LNCAP (cell line): ENCODE measurements around the gene PRDM1.

ENCODE experiments used
- TF ChIP-seq, protein P1 (sequence below): fragments of 450-650 bp; IDR thresholded peaks from 2 replicates; pipeline ENCODE4 v1.5.1; 2017; ENCODE audit warnings: mild to moderate bottlenecking

The PRDM1 gene

DNA sequence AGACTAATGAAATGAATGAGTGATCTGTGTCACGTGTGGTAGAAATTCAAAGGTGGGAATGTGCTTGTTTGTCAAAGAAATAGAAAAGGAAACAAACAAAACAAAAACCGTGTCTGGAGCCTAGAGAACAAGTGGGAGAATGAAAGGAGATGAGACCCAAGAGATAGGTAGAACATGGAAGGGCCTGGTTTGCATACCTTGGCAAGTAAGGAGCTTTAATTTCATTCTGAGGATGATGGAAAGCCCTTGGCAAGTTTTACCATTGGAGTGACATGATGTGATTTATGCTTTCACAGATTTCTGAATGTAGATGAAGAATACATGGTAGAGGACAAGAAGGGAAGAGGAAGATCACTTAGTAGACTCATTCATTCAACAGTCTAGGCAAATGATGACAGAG is 26.8 kb upstream of the PRDM1 start:
- TF ChIP-seq, protein P1, sequence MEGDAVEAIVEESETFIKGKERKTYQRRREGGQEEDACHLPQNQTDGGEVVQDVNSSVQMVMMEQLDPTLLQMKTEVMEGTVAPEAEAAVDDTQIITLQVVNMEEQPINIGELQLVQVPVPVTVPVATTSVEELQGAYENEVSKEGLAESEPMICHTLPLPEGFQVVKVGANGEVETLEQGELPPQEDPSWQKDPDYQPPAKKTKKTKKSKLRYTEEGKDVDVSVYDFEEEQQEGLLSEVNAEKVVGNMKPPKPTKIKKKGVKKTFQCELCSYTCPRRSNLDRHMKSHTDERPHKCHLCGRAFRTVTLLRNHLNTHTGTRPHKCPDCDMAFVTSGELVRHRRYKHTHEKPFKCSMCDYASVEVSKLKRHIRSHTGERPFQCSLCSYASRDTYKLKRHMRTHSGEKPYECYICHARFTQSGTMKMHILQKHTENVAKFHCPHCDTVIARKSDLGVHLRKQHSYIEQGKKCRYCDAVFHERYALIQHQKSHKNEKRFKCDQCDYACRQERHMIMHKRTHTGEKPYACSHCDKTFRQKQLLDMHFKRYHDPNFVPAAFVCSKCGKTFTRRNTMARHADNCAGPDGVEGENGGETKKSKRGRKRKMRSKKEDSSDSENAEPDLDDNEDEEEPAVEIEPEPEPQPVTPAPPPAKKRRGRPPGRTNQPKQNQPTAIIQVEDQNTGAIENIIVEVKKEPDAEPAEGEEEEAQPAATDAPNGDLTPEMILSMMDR = no peak

DNA sequence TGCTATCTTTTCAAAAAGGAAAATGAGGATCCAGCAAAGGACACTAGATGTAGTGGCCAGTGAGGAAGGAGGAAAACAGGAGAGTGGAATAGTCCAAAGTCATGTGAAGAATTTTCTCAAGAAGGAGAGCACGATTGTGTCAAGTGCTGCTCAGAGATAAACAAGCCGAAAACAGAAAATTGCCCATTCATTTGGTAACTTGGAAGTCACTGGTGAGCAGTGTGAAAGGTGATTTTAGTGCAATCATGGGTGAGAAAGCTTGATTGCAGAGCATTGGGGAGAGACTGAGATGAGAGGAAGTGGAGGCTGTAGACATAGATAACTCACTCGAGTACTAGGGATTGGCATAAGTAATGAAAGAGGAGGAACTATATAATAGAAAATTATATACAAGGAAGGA is 26.0 kb upstream of the PRDM1 start:
- TF ChIP-seq, protein P1 = no peak

DNA sequence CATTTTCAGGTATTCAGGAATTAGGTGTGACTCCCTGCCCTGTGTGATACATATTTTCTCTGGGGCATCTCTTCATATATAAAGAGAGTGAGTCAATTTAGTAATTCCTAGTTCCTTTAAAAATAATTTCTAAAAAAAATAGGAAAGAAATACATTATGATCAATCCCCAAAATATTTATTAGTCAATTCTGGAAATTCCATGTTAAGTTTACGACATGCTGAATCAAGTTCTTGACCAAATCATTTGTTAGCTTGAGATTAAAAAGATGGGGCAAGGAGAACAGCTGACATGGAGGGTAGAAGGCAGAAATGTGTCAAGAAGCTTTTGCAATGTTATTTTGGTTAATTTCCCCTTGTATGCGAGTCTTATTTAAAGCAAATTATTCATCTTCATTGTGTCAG is 22.7 kb upstream of the PRDM1 start:
- TF ChIP-seq, protein P1 = no peak

DNA sequence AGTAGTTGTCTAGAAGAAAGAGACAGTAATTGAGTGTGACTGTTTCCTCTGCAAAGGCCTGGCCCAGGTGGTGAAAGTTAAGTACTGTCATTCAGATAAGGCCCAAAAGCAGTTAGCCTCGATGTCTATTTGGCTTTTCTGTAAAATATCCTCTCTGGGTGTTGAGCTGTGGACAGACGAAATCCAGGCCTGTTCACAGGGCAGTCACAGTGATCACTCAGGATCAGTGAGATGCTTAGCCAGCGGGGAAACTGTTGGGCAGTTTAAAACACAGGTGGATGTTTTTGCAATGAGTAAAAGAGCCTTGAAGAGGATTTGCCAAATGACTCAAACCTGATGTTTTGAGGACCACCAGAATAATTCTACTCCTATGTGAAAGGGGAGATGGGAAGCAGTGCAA is 22.0 kb upstream of the PRDM1 start:
- TF ChIP-seq, protein P1 = no peak

DNA sequence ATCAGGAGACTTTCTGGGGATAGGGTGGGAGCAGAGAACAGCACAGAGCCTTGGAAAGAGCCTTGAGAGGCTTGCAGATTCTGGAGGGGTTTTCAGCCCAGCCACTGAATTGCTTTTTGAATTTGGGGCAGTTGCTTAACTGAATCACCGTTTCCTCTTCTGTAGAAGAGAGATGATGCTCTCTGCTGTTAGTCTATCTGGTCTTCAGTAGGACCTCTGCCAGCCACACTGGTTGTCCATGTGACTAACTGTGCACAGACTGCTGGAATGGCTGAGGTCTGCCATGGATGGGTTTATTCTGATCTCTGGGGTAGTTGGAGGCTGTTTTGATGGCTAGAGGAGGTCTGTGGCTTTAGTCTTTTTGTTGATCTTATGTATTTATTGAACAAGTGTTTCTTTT is 21.4 kb upstream of the PRDM1 start:
- TF ChIP-seq, protein P1 = no peak

DNA sequence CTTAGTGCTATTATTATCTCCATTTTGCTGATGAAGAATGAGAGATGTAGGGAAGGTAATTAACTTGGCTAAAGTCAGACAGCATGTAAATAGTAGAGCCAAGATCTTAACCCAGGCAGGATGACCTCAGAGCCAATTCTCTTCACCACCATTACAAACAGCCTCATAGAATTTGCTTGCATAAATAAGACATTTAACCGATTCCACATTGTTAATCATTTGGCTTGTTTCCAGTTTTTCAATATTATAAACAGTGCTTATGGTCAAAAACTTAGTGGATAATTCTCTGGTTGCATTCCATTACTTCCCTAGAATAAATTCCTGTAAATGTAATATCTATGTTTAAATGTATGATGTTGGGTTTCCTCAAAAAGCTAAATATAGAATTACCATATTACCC is 19.1 kb upstream of the PRDM1 start:
- TF ChIP-seq, protein P1 = no peak

DNA sequence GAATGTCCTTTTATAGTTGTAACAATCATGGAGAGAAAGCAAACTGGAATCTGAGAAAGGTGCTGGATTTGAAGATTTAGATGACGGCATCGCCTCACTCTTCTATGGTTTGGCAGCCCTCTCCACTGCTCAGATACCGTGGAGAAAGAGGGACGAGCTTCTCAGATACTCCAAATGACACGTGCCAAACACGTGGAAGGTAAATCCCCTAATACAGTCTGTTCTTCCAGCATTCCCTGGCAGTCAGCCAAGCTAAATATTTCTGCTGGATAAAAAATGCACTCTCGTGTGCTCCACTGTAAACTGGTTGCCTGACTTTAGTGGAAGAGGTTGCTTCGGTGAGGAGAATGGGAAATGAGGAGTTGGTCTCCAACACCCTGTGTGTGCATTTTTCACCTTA is 16.7 kb upstream of the PRDM1 start:
- TF ChIP-seq, protein P1 = no peak

DNA sequence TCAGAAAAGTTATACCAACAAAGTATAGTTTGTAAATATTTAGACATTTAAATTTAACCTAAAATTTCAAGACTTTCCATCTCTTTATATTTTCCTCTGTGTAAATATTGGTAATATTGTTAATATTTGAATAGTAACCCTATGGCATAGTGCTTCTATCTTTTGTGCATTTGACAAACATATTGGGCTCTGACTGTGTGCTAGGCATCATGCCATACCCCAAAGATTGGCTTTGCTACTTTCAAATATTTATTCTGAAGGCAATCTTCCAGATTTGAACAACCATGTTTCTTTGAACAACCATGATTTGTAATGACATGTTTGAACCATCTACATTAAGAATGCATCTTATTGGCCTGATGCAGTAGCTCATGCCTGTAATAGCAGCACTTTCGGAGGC is 15.5 kb upstream of the PRDM1 start:
- TF ChIP-seq, protein P1 = no peak
